Measurements from ENCODE around the gene ELMO1. TPM values are rescaled to one million over a fixed set of nuclear protein-coding genes. Genes with fewer than 3 reads are reported as not detected.

ELMO1 gene
- total and polyA plus RNA-seq, 2 experiments from 2014 or later, result 19.7 to 28.7 TPM

DNA sequence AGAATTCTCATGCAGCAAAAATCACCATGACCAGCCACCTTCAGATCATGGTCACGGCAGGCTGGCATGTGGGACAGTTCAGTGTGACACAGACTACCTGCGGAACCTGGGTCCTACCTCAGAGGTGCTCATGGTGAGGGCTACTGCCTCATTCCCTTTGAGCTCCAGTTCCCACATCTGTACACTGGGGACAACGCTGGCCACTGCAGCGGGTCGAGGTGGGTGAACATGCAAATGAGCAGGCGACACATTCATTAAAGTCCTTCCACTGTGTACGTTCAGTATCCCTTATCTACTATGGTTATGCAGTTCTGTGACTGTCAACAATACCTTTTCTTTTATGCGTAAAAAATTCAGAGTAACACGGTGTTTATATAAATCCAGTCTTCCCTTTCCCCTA, 505.7 kb downstream of the ELMO1 start:
- no peaks in the 10 kb centered on the region for H3K79me2 ChIP-seq
- H3K4me1 ChIP-seq (ENCODE audit: insufficient read depth), result peaks cover 11% of the 10 kb centered on the region
- no peak for DNase-seq (ENCODE audit: low spot score)
- no peak overlapping the region for H3K4me3 ChIP-seq
- TF ChIP-seq EZH2phosphoT487 (IDR thresholded peaks at IDR 0.05; ENCODE audit: low read depth, severe bottlenecking, unreplicated experiment) (no peak), EZH2 (IDR thresholded peaks at IDR 0.05; ENCODE audit: borderline replicate concordance) (no peak)
- TF ChIP-seq, protein P1, sequence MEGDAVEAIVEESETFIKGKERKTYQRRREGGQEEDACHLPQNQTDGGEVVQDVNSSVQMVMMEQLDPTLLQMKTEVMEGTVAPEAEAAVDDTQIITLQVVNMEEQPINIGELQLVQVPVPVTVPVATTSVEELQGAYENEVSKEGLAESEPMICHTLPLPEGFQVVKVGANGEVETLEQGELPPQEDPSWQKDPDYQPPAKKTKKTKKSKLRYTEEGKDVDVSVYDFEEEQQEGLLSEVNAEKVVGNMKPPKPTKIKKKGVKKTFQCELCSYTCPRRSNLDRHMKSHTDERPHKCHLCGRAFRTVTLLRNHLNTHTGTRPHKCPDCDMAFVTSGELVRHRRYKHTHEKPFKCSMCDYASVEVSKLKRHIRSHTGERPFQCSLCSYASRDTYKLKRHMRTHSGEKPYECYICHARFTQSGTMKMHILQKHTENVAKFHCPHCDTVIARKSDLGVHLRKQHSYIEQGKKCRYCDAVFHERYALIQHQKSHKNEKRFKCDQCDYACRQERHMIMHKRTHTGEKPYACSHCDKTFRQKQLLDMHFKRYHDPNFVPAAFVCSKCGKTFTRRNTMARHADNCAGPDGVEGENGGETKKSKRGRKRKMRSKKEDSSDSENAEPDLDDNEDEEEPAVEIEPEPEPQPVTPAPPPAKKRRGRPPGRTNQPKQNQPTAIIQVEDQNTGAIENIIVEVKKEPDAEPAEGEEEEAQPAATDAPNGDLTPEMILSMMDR (IDR thresholded peaks at IDR 0.05; ENCODE audit: poor library complexity), result no peak
- H3K27ac ChIP-seq, result no peak overlapping the region
- peaks cover 2% of the 10 kb centered on the region for H3K9me3 ChIP-seq (ENCODE audit: low read depth)
- no peak overlapping the region for H2AFZ ChIP-seq
- H3K27me3 ChIP-seq, result no peaks in the 10 kb centered on the region
- WGBS (ENCODE audit: low lambda C conversion rate, missing lambda C conversion rate), result 95% methylated on average over 9 of the region's 9 CpGs
- H3K4me2 ChIP-seq, result no peak overlapping the region
- no peaks in the 10 kb centered on the region for H4K20me1 ChIP-seq (ENCODE audit: insufficient read depth, poor library complexity, severe bottlenecking)
- no peaks in the 10 kb centered on the region for H3K36me3 ChIP-seq (replicated peaks; ENCODE audit: insufficient read depth, low read depth)
- H3K9me2 ChIP-seq (replicated peaks; ENCODE audit: insufficient read depth), result no peaks in the 10 kb centered on the region

- 86% methylated on average over 4 of the region's 4 CpGs for WGBS (ENCODE audit: low lambda C conversion rate, missing lambda C conversion rate)
These were observed 506.1 kb downstream of the ELMO1 start for GRCh38 chr7:36942541-36942940.

GRCh38 chr7:36942025-36942424, 506.6 kb downstream of the ELMO1 start:
- no peak for TF ChIP-seq EZH2 (IDR thresholded peaks at IDR 0.05; ENCODE audit: borderline replicate concordance)
- no peak for TF ChIP-seq EZH2phosphoT487 (IDR thresholded peaks at IDR 0.05; ENCODE audit: low read depth, severe bottlenecking, unreplicated experiment)
- 70% methylated on average over 3 of the region's 3 CpGs for WGBS (ENCODE audit: low lambda C conversion rate, missing lambda C conversion rate)
- peaks cover 11% of the 10 kb centered on the region for H3K4me1 ChIP-seq (ENCODE audit: insufficient read depth)
- no peak overlapping the region for H3K27ac ChIP-seq
- no peak overlapping the region for H3K4me2 ChIP-seq
- no peaks in the 10 kb centered on the region for H3K9me2 ChIP-seq (replicated peaks; ENCODE audit: insufficient read depth)
- no peak overlapping the region for H3K4me3 ChIP-seq
- DNase-seq (ENCODE audit: low spot score), result no peak
- peaks cover 8% of the 10 kb centered on the region for H3K9me3 ChIP-seq (ENCODE audit: low read depth)
- no peaks in the 10 kb centered on the region for H3K79me2 ChIP-seq
- H4K20me1 ChIP-seq (ENCODE audit: insufficient read depth, poor library complexity, severe bottlenecking), result no peaks in the 10 kb centered on the region
- H2AFZ ChIP-seq, result no peak overlapping the region
- no peaks in the 10 kb centered on the region for H3K27me3 ChIP-seq
- no peaks in the 10 kb centered on the region for H3K36me3 ChIP-seq (replicated peaks; ENCODE audit: insufficient read depth, low read depth)

More at GRCh38 chr7:36942541-36942940, 506.1 kb downstream of the ELMO1 start:
- Histone ChIP-seq H3K36me3 (replicated peaks; ENCODE audit: insufficient read depth, low read depth) (no peaks in the 10 kb centered on the region), H3K79me2 (no peaks in the 10 kb centered on the region), H3K4me1 (ENCODE audit: insufficient read depth) (peaks cover 11% of the 10 kb centered on the region), H3K4me3 (no peak overlapping the region), H3K9me2 (replicated peaks; ENCODE audit: insufficient read depth) (no peaks in the 10 kb centered on the region), H3K27me3 (no peaks in the 10 kb centered on the region), H3K27ac (no peak overlapping the region), H4K20me1 (ENCODE audit: insufficient read depth, poor library complexity, severe bottlenecking) (no peaks in the 10 kb centered on the region), H3K4me2 (no peak overlapping the region), H2AFZ (no peak overlapping the region), H3K9me3 (ENCODE audit: low read depth) (peaks cover 6% of the 10 kb centered on the region)
- DNase-seq (ENCODE audit: low spot score), result no peak
- TF ChIP-seq EZH2phosphoT487 (IDR thresholded peaks at IDR 0.05; ENCODE audit: low read depth, severe bottlenecking, unreplicated experiment) (no peak), EZH2 (IDR thresholded peaks at IDR 0.05; ENCODE audit: borderline replicate concordance) (no peak)
- TF ChIP-seq, protein P1 (IDR thresholded peaks at IDR 0.05; ENCODE audit: poor library complexity), result no peak

DNA sequence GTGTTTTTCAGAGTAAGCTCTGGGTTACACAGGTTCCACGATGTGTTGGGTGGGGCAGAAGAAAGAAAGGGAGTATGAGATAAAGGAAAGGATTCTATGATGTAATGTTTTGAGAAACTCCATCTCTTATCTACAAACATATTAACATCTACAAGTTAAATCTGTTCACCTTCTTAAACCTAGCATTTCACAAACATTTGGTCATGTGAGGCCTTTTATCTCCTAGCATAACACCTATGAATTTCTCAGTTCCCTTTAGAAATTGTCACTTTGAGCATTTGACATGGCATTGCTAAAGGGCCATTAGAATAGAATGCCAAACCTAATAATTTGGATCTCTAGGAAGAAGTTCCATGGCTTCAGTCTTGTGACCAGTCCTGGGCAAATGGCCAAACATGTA, 507.3 kb downstream of the ELMO1 start:
- H3K4me3 ChIP-seq, result no peak overlapping the region
- H3K4me2 ChIP-seq, result no peak overlapping the region
- TF ChIP-seq, protein P1 (IDR thresholded peaks at IDR 0.05; ENCODE audit: poor library complexity), result no peak
- TF ChIP-seq EZH2 (IDR thresholded peaks at IDR 0.05; ENCODE audit: borderline replicate concordance) (no peak), EZH2phosphoT487 (IDR thresholded peaks at IDR 0.05; ENCODE audit: low read depth, severe bottlenecking, unreplicated experiment) (no peak)
- no peaks in the 10 kb centered on the region for H3K9me2 ChIP-seq (replicated peaks; ENCODE audit: insufficient read depth)
- H3K4me1 ChIP-seq (ENCODE audit: insufficient read depth), result peaks cover 11% of the 10 kb centered on the region
- H3K36me3 ChIP-seq (replicated peaks; ENCODE audit: insufficient read depth, low read depth), result no peaks in the 10 kb centered on the region
- H3K9me3 ChIP-seq (ENCODE audit: low read depth), result peaks cover 10% of the 10 kb centered on the region
- H3K27ac ChIP-seq, result no peak overlapping the region
- H3K79me2 ChIP-seq, result no peaks in the 10 kb centered on the region
- no peaks in the 10 kb centered on the region for H3K27me3 ChIP-seq
- DNase-seq (ENCODE audit: low spot score), result no peak
- no peaks in the 10 kb centered on the region for H4K20me1 ChIP-seq (ENCODE audit: insufficient read depth, poor library complexity, severe bottlenecking)
- WGBS (ENCODE audit: low lambda C conversion rate, missing lambda C conversion rate), result 41% methylated on average over 1 of the region's 1 CpG
- H2AFZ ChIP-seq, result no peak overlapping the region

All from hepatocyte (in vitro differentiated cells).